Esophagus muscularis mucosa (tissue), 4 donors: ENCODE results near the gene NGEF.

Experiments used
- CTCF ChIP-seq, 3 experiments: fragments of 200-600 bp in 2 of 3; fragments of 450-650 bp in 1 of 3; sonication (generic) in 2 of 3; IDR thresholded peaks; one replicate each; pipeline ENCODE4 v1.5.1; 2017 to 2019; ENCODE audit warnings: antibody characterized with exemption in 3 of 3, mild to moderate bottlenecking in 2 of 3, moderate library complexity in 1 of 3
- EP300 ChIP-seq: sonication (generic); formaldehyde crosslinking; IDR thresholded peaks from one replicate; pipeline ENCODE4 v1.6.1; 2017; ENCODE audit warnings: antibody characterized with exemption
- POLR2A ChIP-seq: fragments of 450-650 bp; IDR thresholded peaks from one replicate; pipeline ENCODE4 v1.6.1; 2017; ENCODE audit warnings: antibody characterized with exemption, moderate library complexity, mild to moderate bottlenecking, low read depth
- POLR2AphosphoS5 ChIP-seq, 2 donors: sonication (generic); formaldehyde crosslinking; IDR thresholded peaks; one replicate each; pipeline ENCODE4 v1.6.1; 2017; ENCODE audit warnings: antibody characterized with exemption in 2 of 2

- TF ChIP-seq POLR2A (no peak), CTCF (IDR thresholded peaks at IDR 0.05) (no peak), POLR2AphosphoS5 (IDR thresholded peaks at IDR 0.05) (no peak), EP300 (no peak)
These were observed 93.9 kb downstream of the NGEF start for GRCh38 chr2:232919141-232919540.
